PC-3 (cell line): ENCODE data around the gene SLC15A3.

Source experiments
- CTCF ChIP-seq: fragments of 300-600 bp; sonication (generic); conservative IDR thresholded peaks from 2 replicates; pipeline ENCODE4 v1.5.1; 2017; ENCODE audit warnings: antibody characterized with exemption, low read depth, mild to moderate bottlenecking, low read length
- EZH2 ChIP-seq: fragments of 300-600 bp; sonication (generic); IDR thresholded peaks from one replicate; pipeline ENCODE4 v1.6.1; 2017; ENCODE audit warnings: antibody characterized with exemption, mild to moderate bottlenecking, low read length; ENCODE audit not compliant: unreplicated experiment
- EZH2phosphoT487 ChIP-seq: fragments of 300-600 bp; sonication (generic); IDR thresholded peaks from 2 replicates; pipeline ENCODE4 v1.6.1; 2018; ENCODE audit warnings: mild to moderate bottlenecking, antibody characterized with exemption, low read length, borderline replicate concordance

DNA sequence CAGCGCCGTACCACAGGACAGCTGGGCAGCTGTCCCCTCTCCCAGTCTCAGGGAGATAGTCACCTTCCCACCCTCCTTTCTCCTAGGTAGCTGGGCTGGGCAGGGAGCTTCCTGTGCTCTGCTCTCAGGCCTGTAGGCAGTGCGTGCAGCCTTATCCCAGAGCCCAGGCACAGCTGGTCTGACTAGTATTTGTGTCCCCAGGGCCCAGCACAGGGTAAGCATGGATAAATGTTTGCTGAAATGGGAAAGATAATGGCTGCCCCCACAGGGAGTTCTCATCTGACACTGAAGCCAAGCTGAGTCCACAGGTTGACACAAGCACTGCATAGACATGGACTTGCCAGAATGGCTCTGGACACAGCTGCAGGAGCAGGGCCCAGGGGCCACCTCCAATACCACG is 9.8 kb downstream of the SLC15A3 start:
- TF ChIP-seq EZH2 (no peak), CTCF (no peak), EZH2phosphoT487 (no peak)
